NT2/D1 (cell line): ENCODE data around the gene NR3C2.

Experiments
- SUZ12 ChIP-seq: IDR thresholded peaks from 2 replicates; pipeline ENCODE4 v1.6.1; 2011; ENCODE audit not compliant: insufficient read length, insufficient read depth; ENCODE audit errors: extremely low read depth
- ZNF274 ChIP-seq: IDR thresholded peaks from 2 replicates; pipeline ENCODE4 v1.6.1; 2011; ENCODE audit warnings: mild to moderate bottlenecking, low read depth, low read length

DNA sequence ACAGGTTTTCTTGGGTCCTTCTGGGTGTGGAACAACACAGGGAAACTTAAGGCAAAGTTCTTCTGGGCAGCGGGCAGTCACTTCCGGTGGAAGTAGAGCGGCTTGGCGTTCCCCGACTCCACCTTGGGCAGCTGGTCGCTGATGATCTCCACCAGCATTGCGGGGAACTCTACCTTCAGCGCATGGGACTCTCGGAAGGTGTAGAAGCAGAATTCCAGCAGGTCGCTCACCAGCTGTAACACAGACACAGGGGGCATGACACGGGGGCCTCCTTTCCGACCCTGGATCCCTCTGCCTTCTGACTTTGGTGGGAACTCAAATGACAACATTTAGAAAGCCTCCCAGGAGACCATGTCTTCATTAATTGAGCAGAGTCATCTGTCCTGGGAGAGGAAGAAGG, 360.9 kb downstream of the NR3C2 start:
- no peak for TF ChIP-seq SUZ12
- no peak for TF ChIP-seq ZNF274
